IPS-11a (cell line): Measurements from ENCODE around the gene ACTA2.

Source experiments
- H3K4me3 ChIP-seq: one replicate; pipeline ENCODE4 v1.5.1; 2013; ENCODE audit warnings: low read depth, low read length, control low read depth

ACTA2 gene

DNA sequence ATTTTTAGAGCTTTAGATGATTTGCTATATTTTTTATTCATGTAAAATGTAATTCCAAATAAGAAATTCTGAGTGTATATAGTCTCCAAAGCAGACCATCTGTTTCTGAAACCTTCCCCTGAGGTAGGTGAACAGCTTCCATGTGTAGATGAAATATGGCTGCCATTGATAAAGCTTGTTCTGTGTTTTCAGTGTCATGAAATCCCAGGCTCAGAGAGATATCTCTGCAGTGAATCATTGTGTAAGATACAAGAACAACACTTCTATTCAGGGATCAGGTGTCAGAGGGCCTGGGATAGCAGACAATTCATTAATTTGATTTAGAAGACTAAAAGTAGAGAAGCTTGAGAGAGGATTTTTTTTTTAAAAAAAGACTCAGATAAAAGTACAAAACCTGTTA, 29.1 kb downstream of the ACTA2 start:
- no peak overlapping the region for H3K4me3 ChIP-seq

GRCh38 chr10:88922041-88922440, 30.5 kb downstream of the ACTA2 start:
- no peak overlapping the region for H3K4me3 ChIP-seq

DNA sequence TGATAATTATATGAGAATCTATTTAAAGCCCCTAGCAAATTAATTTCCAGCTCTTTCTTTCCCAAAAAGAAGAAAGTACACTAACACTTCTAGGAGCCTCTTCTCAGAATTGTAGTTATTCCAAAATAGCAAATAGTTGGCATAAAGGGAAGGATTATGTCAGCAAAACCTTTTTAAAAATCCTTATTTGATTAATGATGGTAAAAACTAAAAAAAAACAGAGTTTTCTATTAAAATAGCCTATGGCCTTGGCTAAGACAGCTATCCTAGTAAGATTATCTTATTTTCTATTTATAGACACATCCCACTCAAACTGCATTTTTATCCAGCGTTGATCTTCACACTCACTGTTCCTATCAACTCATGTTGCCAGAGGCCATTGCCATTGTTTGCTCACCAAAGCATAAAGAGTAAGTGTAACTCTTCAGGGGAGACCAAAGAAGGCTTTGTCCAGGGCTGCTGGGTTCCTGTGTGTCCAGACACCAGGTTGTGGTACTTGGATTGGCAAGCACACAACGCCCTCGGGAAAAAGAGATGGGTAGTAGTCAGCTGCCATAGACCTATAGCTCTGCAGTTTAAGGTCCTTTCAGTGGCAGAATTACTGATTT, 31.5 kb downstream of the ACTA2 start:
- H3K4me3 ChIP-seq: no peak overlapping the region

GRCh38 chr10:88920198-88920597, 32.4 kb downstream of the ACTA2 start:
- H3K4me3 ChIP-seq: no peak overlapping the region

- H3K4me3 ChIP-seq: no peak overlapping the region
These were observed 33.5 kb downstream of the ACTA2 start for GRCh38 chr10:88919041-88919440.

- no peak overlapping the region for H3K4me3 ChIP-seq
These were observed 34.2 kb downstream of the ACTA2 start for GRCh38 chr10:88918191-88918905.

- H3K4me3 ChIP-seq: no peak overlapping the region
These were observed 35.6 kb downstream of the ACTA2 start for GRCh38 chr10:88916986-88917385.

DNA sequence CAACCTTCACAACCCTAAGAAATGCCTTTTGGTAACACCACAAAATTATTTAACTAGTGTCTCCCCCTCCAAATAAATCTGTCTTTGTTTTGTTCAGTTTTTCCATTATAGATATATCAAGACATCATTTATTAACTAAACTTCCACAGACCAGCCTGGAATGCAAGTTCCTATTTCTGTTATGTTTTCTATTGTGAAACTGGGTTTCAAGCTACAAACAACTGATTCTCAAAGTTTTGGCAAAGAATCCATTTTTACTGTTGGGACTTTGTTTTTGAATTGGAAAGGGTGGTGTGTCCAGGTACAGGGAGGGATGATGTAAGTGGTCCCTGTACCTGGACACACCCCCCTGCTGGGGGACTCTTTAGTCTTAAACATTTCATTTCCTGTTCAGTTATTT, 36.3 kb downstream of the ACTA2 start:
- no peak overlapping the region for H3K4me3 ChIP-seq

- H3K4me3 ChIP-seq: no peak overlapping the region
These were observed 36.8 kb downstream of the ACTA2 start for GRCh38 chr10:88915781-88916180.

- no peak overlapping the region for H3K4me3 ChIP-seq
These were observed 38.8 kb downstream of the ACTA2 start for GRCh38 chr10:88913788-88914187.

- H3K4me3 ChIP-seq: no peak overlapping the region
These were observed 39.4 kb downstream of the ACTA2 start for GRCh38 chr10:88913127-88913526.

- no peak overlapping the region for H3K4me3 ChIP-seq
These were observed 40.7 kb downstream of the ACTA2 start for GRCh38 chr10:88911851-88912250.

DNA sequence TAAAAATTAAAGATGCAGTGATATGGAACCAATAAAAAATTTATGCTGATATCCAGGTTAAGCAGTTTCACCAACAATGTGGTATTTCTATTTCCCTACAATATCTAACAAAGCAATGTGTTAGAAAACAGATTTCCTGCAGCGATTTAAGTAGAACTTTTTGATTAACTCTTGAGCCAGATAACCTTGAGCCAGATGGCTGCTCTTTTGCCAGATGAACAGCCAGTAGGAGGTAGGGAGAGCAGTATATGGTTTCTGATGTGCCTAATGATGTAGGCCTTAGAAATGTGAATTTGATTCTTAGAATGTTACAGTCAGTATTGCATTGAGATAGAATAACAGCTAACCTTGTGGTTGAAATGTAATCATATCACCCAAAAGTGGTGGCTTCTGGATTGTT, 41.5 kb downstream of the ACTA2 start:
- H3K4me3 ChIP-seq: no peak overlapping the region

GRCh38 chr10:88908194-88908593, 44.4 kb downstream of the ACTA2 start:
- H3K4me3 ChIP-seq: no peak overlapping the region

GRCh38 chr10:88906921-88907320, 45.7 kb downstream of the ACTA2 start:
- H3K4me3 ChIP-seq: no peak overlapping the region

DNA sequence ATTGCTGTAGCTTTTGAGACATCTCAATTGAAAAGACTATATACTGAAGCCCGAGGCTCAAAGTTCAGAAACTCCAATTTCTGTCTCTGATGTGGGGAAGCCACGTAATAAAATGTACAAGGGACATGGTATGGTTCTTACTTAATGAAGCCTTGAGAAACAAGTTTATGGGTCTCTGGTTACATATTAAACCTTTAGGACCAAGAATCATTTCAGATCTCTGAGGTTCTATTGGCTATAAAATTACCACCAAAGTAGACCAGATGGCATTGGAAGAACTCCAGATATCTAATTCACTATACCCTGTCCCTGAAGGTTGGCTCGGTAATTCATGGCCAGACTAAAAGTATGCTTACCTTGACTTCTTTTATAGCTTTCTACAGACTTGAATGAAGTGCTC, 48.9 kb downstream of the ACTA2 start:
- H3K4me3 ChIP-seq: no peak overlapping the region

DNA sequence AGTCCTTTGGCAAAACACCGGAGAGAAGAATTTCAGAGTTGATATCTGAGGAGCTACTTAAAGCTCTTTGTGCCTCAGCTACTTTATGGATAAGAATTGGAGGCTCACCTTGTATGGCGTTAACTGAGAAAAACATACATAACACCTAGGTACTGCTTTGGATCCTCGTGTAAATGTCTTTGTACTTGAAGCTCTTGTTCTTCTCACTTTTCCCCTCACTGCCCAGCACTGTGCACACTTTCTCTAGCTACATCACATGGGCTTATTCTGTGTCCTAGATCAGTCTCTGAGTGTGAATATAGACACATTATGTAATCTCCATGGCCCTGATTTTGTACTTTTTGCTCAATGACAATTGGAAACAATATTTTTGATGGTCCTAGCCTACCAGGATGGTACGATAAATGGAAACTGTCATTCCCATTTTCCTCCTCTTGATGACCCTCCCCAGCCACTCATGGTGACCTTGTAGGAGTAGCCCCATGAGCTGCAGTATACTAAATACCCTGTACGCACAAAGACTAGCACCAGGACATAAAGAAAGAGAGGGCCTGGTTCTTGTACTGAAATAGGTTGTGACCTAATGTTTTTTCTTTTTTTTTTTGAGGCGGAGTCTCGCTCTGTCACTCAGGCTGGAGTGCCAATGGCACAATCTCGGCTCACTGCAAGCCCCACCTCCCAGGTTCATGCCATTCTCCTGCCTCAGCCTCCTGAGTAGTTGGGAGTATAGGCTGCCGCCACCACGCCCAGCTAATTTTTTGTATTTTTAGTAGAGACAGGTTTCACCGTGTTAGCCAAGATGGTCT, 50.4 kb downstream of the ACTA2 start:
- no peak overlapping the region for H3K4me3 ChIP-seq

- H3K4me3 ChIP-seq: no peak overlapping the region
These were observed 51.2 kb downstream of the ACTA2 start for GRCh38 chr10:88901206-88901983.

DNA sequence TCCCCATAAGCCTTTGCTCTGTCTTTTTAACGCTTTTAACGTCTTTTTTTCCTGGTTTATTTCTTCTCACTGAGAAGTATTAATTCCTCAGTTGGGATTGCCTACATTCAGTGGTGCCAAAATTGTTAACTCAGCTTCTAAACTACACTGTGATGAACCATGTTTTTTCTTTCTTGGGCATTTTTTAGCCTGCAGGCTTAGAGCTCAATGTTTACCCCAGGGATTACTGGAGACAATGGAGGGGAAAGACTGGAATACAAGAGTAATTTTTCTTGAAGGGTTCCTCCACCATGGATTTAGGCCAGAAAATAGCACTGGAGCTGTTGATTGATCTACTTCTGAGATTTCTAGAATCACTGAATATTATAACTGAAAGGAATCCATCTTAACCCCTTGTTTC, 52.7 kb downstream of the ACTA2 start:
- H3K4me3 ChIP-seq: no peak overlapping the region

DNA sequence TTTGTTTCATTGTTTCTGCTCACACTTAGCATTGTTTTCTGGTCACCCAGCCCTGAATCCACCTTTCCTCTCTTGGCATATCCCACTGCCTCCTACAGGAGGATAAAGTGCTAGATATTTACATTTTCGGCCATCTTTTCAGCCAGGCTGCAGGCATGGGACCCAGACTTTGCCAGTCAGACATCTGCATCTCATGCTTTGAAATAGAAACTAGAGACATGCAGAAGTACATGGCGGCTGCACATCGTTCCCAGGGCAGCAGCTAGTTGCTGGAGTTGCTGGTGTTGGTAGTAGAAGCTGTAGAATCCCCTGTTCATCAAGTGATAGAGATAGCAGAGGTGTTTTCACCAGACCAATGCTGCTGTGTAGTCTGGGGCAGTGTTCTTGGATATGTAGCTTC, 53.8 kb downstream of the ACTA2 start:
- no peak overlapping the region for H3K4me3 ChIP-seq
